GM12878 (cell line): Measurements from ENCODE around the gene CACNA1H. TPM values are rescaled to one million over a fixed set of nuclear protein-coding genes. Genes with fewer than 3 reads are reported as not detected.
"Not testable (repeated sequence)": the region's sequence is repeated elsewhere in the genome, so short reads cannot be mapped to it uniquely, and the experiment has no call there.

Experiments used
- ATAC-seq: fragments of 200-7000 bp; cut with Tn5 transposase; 3 replicates; pipeline ENCODE4 v1.9.1; 2020; ENCODE audit warnings: mild to moderate bottlenecking, moderate library complexity
- BruUV-seq: library from RNA; stranded (reverse); fragments of 400-500 nt; replicated peaks from 2 replicates; lab custom pipeline; 2021; lab: Mats Ljungman, UMichigan
- CTCF ChIA-PET: fragments of 300-600 bp; sonication (Branson Sonifier 250); formaldehyde crosslinking; extraction: SDS; loops from one replicate; lab custom pipeline; 2021; ENCODE audit warnings: inconsistent platforms; lab: Yijun Ruan, JAX
- POLR2A ChIA-PET: fragments of 350-600 bp; formaldehyde crosslinking; extraction: SDS; loops from one replicate; lab custom pipeline; 2021; ENCODE audit warnings: inconsistent platforms; lab: Charles Lee
- RAD21 ChIA-PET: fragments of 300-600 bp; sonication (Branson Sonifier 250); formaldehyde crosslinking; loops from one replicate; lab custom pipeline; 2023; ENCODE audit warnings: antibody characterized with exemption; ENCODE audit not compliant: unreplicated experiment; lab: Charles Lee
- SMC1A ChIA-PET: fragments of 300-600 bp; sonication (Branson Sonifier 250); formaldehyde crosslinking; loops from one replicate; lab custom pipeline; 2023; ENCODE audit not compliant: unreplicated experiment, uncharacterized antibody; lab: Charles Lee
- DNase-seq: peaks from one replicate; pipeline ENCODE4 v3.0.0-alpha.2; 2011; ENCODE audit warnings: low read depth, low spot score
- FAIRE-seq: peaks from 3 replicates; lab custom pipeline; 2011; peaks lifted over from hg19 to GRCh38; lab: Jason Lieb, UNC
- H2AFZ ChIP-seq: 2 replicates; pipeline ENCODE4 v1.6.0; 2011; ENCODE audit warnings: low read depth, low read length, control low read depth; ENCODE audit not compliant: control insufficient read depth
- H3K27ac ChIP-seq: 2 replicates; pipeline ENCODE4 v1.5.1; 2011; ENCODE audit warnings: control low read depth; ENCODE audit not compliant: control insufficient read depth, insufficient read depth
- H3K27me3 ChIP-seq, 2 experiments: replicated peaks in 1 of 2; 2 replicates each; pipeline versions ENCODE4 v1.6.0 to v1.6.1; 2011; ENCODE audit warnings: low read length in 1 of 2; ENCODE audit not compliant: control insufficient read depth in 2 of 2, insufficient read depth in 2 of 2
- H3K36me3 ChIP-seq, 2 experiments: 2 replicates each; pipeline ENCODE4 v1.5.1; 2011; ENCODE audit warnings: low read length in 1 of 2; ENCODE audit not compliant: control insufficient read depth in 2 of 2, insufficient read depth in 2 of 2
- H3K4me1 ChIP-seq: 2 replicates; pipeline ENCODE4 v1.6.1; 2011; ENCODE audit warnings: mild to moderate bottlenecking, low read length, moderate library complexity, mixed read lengths; ENCODE audit not compliant: control insufficient read depth, insufficient read depth
- H3K4me2 ChIP-seq: 2 replicates; pipeline ENCODE4 v1.6.0; 2011; ENCODE audit warnings: control low read depth; ENCODE audit not compliant: control insufficient read depth, insufficient read depth
- H3K4me3 ChIP-seq: fragments of 200-600 bp; sonication (generic); 2 replicates; pipeline ENCODE4 v1.5.1; 2016
- H3K79me2 ChIP-seq: 2 replicates; pipeline ENCODE4 v1.6.0; 2011; ENCODE audit warnings: low read length; ENCODE audit not compliant: control insufficient read depth, insufficient read depth
- H3K9ac ChIP-seq: 2 replicates; pipeline ENCODE4 v1.8.0; 2011; ENCODE audit warnings: low read length, control low read depth, mixed read lengths; ENCODE audit not compliant: control insufficient read depth, insufficient read depth
- H3K9me3 ChIP-seq: replicated peaks from 3 replicates; pipeline ENCODE4 v1.5.1; 2011; ENCODE audit warnings: mild to moderate bottlenecking, low read length; ENCODE audit not compliant: control insufficient read depth, insufficient read depth
- H4K20me1 ChIP-seq: 2 replicates; pipeline ENCODE4 v1.6.0; 2011; ENCODE audit not compliant: control insufficient read depth, insufficient read depth
- ASH2L ChIP-seq: fragments of 300-600, 200-600 bp; sonication (generic); IDR thresholded peaks from 2 replicates; pipeline ENCODE4 v1.6.1; 2017; ENCODE audit warnings: low read depth, mild to moderate bottlenecking, borderline replicate concordance
- MXI1 ChIP-seq: fragments of 150-350 bp; IDR thresholded peaks from 2 replicates; pipeline ENCODE4 v1.6.1; 2011; ENCODE audit warnings: low read depth, mild to moderate bottlenecking, inconsistent platforms, low read length, improper control_type of control experiment
- WGBS: methylation state at CpG from one replicate; pipeline ENCODE4 v1.1.6; 2016; ENCODE audit warnings: low lambda C conversion rate; ENCODE audit not compliant: insufficient replicate concordance, insufficient coverage; ENCODE audit errors: missing lambda C conversion rate; 5-methylcytosine and 5-hydroxymethylcytosine counted together
- in situ Hi-C: fragments of 300-500 bp; cut with MboI; formaldehyde crosslinking; loops from 9 replicates; pipeline ENCODE4 v1.14.3; 2018; ENCODE audit warnings: mixed read lengths
- intact Hi-C: fragments of 100-400 bp; cut with micrococcal nuclease; formaldehyde crosslinking; loops from one replicate; pipeline ENCODE4 v1.14.2; 2022; ENCODE audit not compliant: unreplicated experiment
- polyA plus RNA-seq, 11 experiments: library from polyadenylated mRNA; depleted of rRNA in 4 of 11; unstranded in 6 of 11; stranded (reverse) in 5 of 11; fragments of >200 nt; fragmentation: Nextera tagmentation in 4 of 11; fragmentation: Illumina TruSeq in 1 of 11; extraction: Ambion mirVana in 4 of 11; extraction: Trizol in 1 of 11; gene quantifications; 1 replicate in 1 of 11; 2 replicates in 10 of 11; pipeline versions ENCODE4 v1.2.1 to v1.2.3, GENCODE V29; 2011 to 2016; ENCODE audit warnings: inconsistent platforms in 2 of 11, missing spikeins in 2 of 11, low read depth in 1 of 11
- total RNA-seq, 4 experiments: library from RNA; depleted of rRNA in 3 of 4; stranded (reverse); fragments of >200 nt in 3 of 4; fragmentation: Illumina TruSeq in 1 of 4; extraction: Trizol in 1 of 4; gene quantifications; 2 replicates each; pipeline versions ENCODE4 v1.2.1 to v1.2.3, GENCODE V29; 2013 to 2021

The CACNA1H gene
- total and polyA plus RNA-seq, 10 of the 15 experiments (the other 5 are each of a cell fraction or from before 2014, with no cell fraction given): 0.03 to 0.54 TPM; not detected in 8

GRCh38 chr16:1265826-1266225 is 112.9 kb downstream of the CACNA1H start:
- Histone ChIP-seq H2AFZ (no peak overlapping the region), H3K4me1 (no peaks in the 10 kb centered on the region), H3K79me2 (no peaks in the 10 kb centered on the region), H3K27me3 (no peaks in the 10 kb centered on the region), H4K20me1 (no peaks in the 10 kb centered on the region), H3K9me3 (no peaks in the 10 kb centered on the region)
- no TSS peak for BruUV-seq
- ATAC-seq (no peak), FAIRE-seq (no peak), DNase-seq (no peak)
- ChIA-PET CTCF (no interaction called here), POLR2A (no interaction called here)
- 49% methylated on average over 18 of the region's 19 CpGs for WGBS
- TF ChIP-seq MXI1 (no peak), ASH2L (no peak)
- TF ChIP-seq, all 136 proteins: peak for 0
- intact Hi-C loops: no loop called here
- in situ Hi-C loops: no loop called here
- Histone ChIP-seq H3K9ac (no peak overlapping the region), H3K27ac (no peak overlapping the region), H3K4me2 (no peak overlapping the region), H3K4me3 (no peak overlapping the region), H3K36me3 (no peaks in the 10 kb centered on the region)
- ChIA-PET RAD21 (no interaction called here), SMC1A (no interaction called here)

- H3K4me1 ChIP-seq, FAIRE-seq, in situ Hi-C loops, H3K4me2 ChIP-seq, ATAC-seq, H4K20me1 ChIP-seq, POLR2A ChIA-PET, H3K9ac ChIP-seq, H3K79me2 ChIP-seq, H3K36me3 ChIP-seq, intact Hi-C loops, RAD21 ChIA-PET, BruUV-seq, CTCF ChIA-PET, H3K27me3 ChIP-seq, H3K27ac ChIP-seq, H3K4me3 ChIP-seq, SMC1A ChIA-PET, DNase-seq, H3K9me3 ChIP-seq, H2AFZ ChIP-seq: not testable (repeated sequence)
- 62% methylated on average over 7 of the region's 7 CpGs for WGBS
Measured at GRCh38 chr16:1269418-1269817, 116.5 kb downstream of the CACNA1H start.
